Measurements from ENCODE around the gene ICOS.

ICOS gene

DNA sequence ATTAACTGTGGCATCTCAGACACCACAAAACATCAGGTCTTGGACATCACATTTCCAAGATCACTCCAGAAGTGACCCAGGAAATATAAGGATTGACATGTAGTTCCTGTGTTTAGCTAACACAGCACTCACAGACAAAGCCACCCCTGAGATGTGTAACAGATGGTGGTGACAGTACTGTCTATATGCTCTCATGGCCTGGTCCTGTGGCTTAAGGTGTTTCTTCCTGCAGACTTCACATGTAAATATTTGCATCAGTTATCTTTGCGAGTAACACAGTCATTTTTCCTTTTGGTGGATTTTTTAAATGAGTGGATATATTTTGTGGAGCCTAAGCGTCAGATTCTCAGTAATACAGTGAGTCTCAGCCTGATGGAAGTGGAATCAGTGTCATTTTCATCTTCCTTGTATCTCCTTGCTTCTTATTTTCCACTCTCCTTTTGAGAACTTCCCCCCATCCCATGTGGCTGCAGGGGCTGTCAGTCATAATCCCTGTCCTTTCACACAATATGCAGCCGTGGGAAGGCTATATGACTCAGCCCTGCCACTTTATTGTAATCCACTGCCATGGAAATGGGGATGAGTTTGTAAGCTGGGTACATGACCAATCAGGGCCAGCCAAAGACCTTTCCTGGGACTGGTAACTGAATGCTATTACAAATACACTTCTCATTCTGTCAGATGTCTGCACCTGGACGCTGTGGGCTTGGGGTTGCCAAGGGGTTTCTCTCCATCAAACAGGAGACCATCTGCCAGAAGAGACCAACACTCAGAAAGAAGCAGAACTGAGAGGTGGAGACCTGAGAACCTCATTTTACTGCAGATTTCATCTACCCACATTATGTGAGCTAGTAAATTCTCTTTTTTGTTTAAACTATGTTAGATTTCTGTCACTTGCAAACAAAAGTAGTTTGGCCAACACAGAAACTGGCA is 74.3 kb downstream of the ICOS start:
- peak; percentile 2 for DNase-seq (ENCODE audit: low read depth)
